ENCODE measurements around the gene PPCDC. TPM values are rescaled to one million over a fixed set of nuclear protein-coding genes. Genes with fewer than 3 reads are reported as not detected.
A peak's percentile ranks its signal among the peaks of the same experiment; 100 is the strongest.

The PPCDC gene
- total and polyA plus RNA-seq, 2 of the 4 experiments (the other 2 are of a cell fraction), result 13.3 to 16.3 TPM

GRCh38 chr15:75025107-75025506 lies 1.7 kb downstream of the PPCDC start:
- no peak overlapping the region for H3K14ac ChIP-seq (replicated peaks; ENCODE audit: low read depth, low read length)
- H2BK120ac ChIP-seq (ENCODE audit: low read depth, low read length), result no peak overlapping the region
- H4K8ac ChIP-seq (ENCODE audit: low read depth in 2 of 2, low read length in 2 of 2), result no peak overlapping the region
- ChIA-PET POLR2A (ENCODE audit: unreplicated experiment) (no interaction called here), CTCF (interaction anchor here (0.6 kb wide), 1 partner anchor 392 kb away, joined by 6 read pairs; no protein-coding TSS in a partner anchor)
- H4K91ac ChIP-seq (ENCODE audit: insufficient read depth, low read depth, low read length), result no peak overlapping the region
- no peaks in the 10 kb centered on the region for H3K27me3 ChIP-seq (ENCODE audit: control insufficient read depth, insufficient read depth, low read length)
- in situ Hi-C loops (cut with MboI; ENCODE audit: low sequenced_read_pairs), result loop anchor here (5.0 kb wide), 1 partner anchor 177 kb away; the partner anchor contains the start of gene C15orf39
- dilution Hi-C loops (cut with HindIII; ENCODE audit: low sequenced_read_pairs, unreplicated experiment), result no loop called here
- intact Hi-C loops (cut with micrococcal nuclease), result loop anchor here (10.0 kb wide), 2 partner anchors 280 to 430 kb away; partner anchors contain the start of gene SIN3A
- H3K4me1 ChIP-seq (ENCODE audit: control insufficient read depth, insufficient read depth, low read length), result peaks cover 9% of the 10 kb centered on the region
- no peak overlapping the region for H2AFZ ChIP-seq (replicated peaks; ENCODE audit: low read length, poor library complexity)
- no peak overlapping the region for H3K4me2 ChIP-seq (ENCODE audit: low read depth, low read length)
- no peaks in the 10 kb centered on the region for H4K20me1 ChIP-seq (ENCODE audit: insufficient read depth, low read length)
- no peak overlapping the region for H3K56ac ChIP-seq (ENCODE audit: extremely low read depth, insufficient read depth, low read length)
- DNase-seq (no peak), ATAC-seq (ENCODE audit: low read depth) (no peak)
- no peaks in the 10 kb centered on the region for H3K9me3 ChIP-seq (ENCODE audit: control insufficient read depth, insufficient read depth, low read length)
- BruUV-seq (replicated peaks), result no TSS peak
- peaks cover 8 to 21% of the 10 kb centered on the region in 2 experiments for H3K79me1 ChIP-seq (ENCODE audit: low read depth in 1 of 2, low read length in 2 of 2)
- no peak overlapping the region for H3K4ac ChIP-seq (ENCODE audit: low read depth, low read length)
- no peak overlapping the region for H3K9ac ChIP-seq (ENCODE audit: low read depth, low read length)
- no peak overlapping the region for H2BK15ac ChIP-seq (ENCODE audit: low read depth, low read length)
- no peaks in the 10 kb centered on the region for H3K36me3 ChIP-seq (ENCODE audit: control insufficient read depth, insufficient read depth, low read length)
- no peak overlapping the region for H2AK5ac ChIP-seq (ENCODE audit: low read depth, low read length)
- WGBS, 2 experiments (ENCODE audit: extremely low coverage in 2 of 2, insufficient read length in 1 of 2), result 43% methylated on average over 1 of the region's 3 CpGs; no CpG with 5 or more reads in 1 of the 2 experiments
- TF ChIP-seq RFX5 (IDR thresholded peaks at IDR 0.05; ENCODE audit: low read depth, low read length), result no peak
- TF ChIP-seq MAFK (IDR thresholded peaks at IDR 0.05; ENCODE audit: low read depth, low read length), result no peak
- TF ChIP-seq CEBPB (IDR thresholded peaks at IDR 0.05; ENCODE audit: low read depth, low read length), result no peak
- no peak for TF ChIP-seq RCOR1 (IDR thresholded peaks at IDR 0.05; ENCODE audit: insufficient replicate concordance, low read length)
- TF ChIP-seq, protein P1, sequence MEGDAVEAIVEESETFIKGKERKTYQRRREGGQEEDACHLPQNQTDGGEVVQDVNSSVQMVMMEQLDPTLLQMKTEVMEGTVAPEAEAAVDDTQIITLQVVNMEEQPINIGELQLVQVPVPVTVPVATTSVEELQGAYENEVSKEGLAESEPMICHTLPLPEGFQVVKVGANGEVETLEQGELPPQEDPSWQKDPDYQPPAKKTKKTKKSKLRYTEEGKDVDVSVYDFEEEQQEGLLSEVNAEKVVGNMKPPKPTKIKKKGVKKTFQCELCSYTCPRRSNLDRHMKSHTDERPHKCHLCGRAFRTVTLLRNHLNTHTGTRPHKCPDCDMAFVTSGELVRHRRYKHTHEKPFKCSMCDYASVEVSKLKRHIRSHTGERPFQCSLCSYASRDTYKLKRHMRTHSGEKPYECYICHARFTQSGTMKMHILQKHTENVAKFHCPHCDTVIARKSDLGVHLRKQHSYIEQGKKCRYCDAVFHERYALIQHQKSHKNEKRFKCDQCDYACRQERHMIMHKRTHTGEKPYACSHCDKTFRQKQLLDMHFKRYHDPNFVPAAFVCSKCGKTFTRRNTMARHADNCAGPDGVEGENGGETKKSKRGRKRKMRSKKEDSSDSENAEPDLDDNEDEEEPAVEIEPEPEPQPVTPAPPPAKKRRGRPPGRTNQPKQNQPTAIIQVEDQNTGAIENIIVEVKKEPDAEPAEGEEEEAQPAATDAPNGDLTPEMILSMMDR (conservative IDR thresholded peaks at IDR 0.05; ENCODE audit: low read depth, low read length), result no peak
- TF ChIP-seq MXI1 (IDR thresholded peaks at IDR 0.05; ENCODE audit: borderline replicate concordance, low read depth, low read length), result no peak
- TF ChIP-seq, protein P2, sequence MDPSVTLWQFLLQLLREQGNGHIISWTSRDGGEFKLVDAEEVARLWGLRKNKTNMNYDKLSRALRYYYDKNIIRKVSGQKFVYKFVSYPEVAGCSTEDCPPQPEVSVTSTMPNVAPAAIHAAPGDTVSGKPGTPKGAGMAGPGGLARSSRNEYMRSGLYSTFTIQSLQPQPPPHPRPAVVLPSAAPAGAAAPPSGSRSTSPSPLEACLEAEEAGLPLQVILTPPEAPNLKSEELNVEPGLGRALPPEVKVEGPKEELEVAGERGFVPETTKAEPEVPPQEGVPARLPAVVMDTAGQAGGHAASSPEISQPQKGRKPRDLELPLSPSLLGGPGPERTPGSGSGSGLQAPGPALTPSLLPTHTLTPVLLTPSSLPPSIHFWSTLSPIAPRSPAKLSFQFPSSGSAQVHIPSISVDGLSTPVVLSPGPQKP (IDR thresholded peaks at IDR 0.05; ENCODE audit: borderline replicate concordance, low read depth, low read length), result no peak
- TF ChIP-seq NFE2L2 (IDR thresholded peaks at IDR 0.05; ENCODE audit: low read depth, low read length), result no peak
- TF ChIP-seq RAD21 (IDR thresholded peaks at IDR 0.05; ENCODE audit: low read length), result no peak
- H3K18ac ChIP-seq (ENCODE audit: low read depth, low read length), result no peak overlapping the region
- no peak overlapping the region for H3K23ac ChIP-seq (ENCODE audit: low read depth, low read length)
- no peak overlapping the region for H2BK5ac ChIP-seq (ENCODE audit: low read depth, low read length, poor library complexity, severe bottlenecking)
- peak overlapping the region; percentile 30 for H2AK9ac ChIP-seq (replicated peaks; ENCODE audit: low read depth, low read length, poor library complexity)
- H3K27ac ChIP-seq (ENCODE audit: insufficient read depth, low read length), result no peak overlapping the region
- no peak overlapping the region for H3K4me3 ChIP-seq (ENCODE audit: insufficient read depth, low read depth, low read length)
- peaks cover 5% of the 10 kb centered on the region; the same call in 1 of the 2 replicates for H3K9me1 ChIP-seq (ENCODE audit: insufficient read depth, low read length)
- no peak overlapping the region for H2BK20ac ChIP-seq (ENCODE audit: low read depth, low read length)
- H4K5ac ChIP-seq (ENCODE audit: low read depth, low read length), result no peak overlapping the region
